ENCODE data around the gene TPP2.

DNA sequence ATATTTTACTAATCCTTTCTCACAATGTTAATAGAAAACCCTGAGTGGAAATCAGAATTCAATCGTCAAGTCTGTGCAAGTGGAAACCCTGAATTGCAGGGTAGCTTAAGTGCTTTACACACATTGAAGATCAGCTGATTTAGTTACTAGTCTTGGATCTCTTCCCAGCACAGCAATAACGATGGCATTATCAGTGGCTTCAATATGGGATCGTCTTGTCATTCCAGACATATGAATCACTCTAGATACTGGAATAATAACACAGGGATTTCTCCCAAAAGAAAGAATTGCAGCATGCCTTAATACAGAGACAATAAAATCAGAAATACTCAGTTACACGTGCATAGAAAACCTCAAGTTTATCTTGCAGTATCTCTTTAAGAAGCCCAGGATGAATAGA lies 110.7 kb downstream of the TPP2 start:
- no peak for TF ChIP-seq POLR2A (conservative IDR thresholded peaks at IDR 0.05)
- TF ChIP-seq, protein P1, sequence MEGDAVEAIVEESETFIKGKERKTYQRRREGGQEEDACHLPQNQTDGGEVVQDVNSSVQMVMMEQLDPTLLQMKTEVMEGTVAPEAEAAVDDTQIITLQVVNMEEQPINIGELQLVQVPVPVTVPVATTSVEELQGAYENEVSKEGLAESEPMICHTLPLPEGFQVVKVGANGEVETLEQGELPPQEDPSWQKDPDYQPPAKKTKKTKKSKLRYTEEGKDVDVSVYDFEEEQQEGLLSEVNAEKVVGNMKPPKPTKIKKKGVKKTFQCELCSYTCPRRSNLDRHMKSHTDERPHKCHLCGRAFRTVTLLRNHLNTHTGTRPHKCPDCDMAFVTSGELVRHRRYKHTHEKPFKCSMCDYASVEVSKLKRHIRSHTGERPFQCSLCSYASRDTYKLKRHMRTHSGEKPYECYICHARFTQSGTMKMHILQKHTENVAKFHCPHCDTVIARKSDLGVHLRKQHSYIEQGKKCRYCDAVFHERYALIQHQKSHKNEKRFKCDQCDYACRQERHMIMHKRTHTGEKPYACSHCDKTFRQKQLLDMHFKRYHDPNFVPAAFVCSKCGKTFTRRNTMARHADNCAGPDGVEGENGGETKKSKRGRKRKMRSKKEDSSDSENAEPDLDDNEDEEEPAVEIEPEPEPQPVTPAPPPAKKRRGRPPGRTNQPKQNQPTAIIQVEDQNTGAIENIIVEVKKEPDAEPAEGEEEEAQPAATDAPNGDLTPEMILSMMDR (IDR thresholded peaks at IDR 0.05 in 2 of 3, conservative IDR thresholded peaks at IDR 0.05 in 1 of 3; ENCODE audit: insufficient read depth in 2 of 3, low read depth in 1 of 3, low read length in 3 of 3): no peak
- TF ChIP-seq, protein P2, sequence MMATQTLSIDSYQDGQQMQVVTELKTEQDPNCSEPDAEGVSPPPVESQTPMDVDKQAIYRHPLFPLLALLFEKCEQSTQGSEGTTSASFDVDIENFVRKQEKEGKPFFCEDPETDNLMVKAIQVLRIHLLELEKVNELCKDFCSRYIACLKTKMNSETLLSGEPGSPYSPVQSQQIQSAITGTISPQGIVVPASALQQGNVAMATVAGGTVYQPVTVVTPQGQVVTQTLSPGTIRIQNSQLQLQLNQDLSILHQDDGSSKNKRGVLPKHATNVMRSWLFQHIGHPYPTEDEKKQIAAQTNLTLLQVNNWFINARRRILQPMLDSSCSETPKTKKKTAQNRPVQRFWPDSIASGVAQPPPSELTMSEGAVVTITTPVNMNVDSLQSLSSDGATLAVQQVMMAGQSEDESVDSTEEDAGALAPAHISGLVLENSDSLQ (IDR thresholded peaks at IDR 0.05): no peak
- no peak for TF ChIP-seq RBBP5 (IDR thresholded peaks at IDR 0.05; ENCODE audit: borderline replicate concordance, insufficient read depth, low read length, poor library complexity, severe bottlenecking)
- TF ChIP-seq RFX5 (IDR thresholded peaks at IDR 0.05; ENCODE audit: low read depth, low read length): no peak
- no peak for TF ChIP-seq GATA2 (CRISPR knock-in tag; IDR thresholded peaks at IDR 0.05)
- no peak for TF ChIP-seq MCM3 (IDR thresholded peaks at IDR 0.05)

All from K562 (cell line).